A673 (cell line): ENCODE measurements around the gene SMCHD1.

Experiments used
- CTCF ChIP-seq: fragments of 300-800, 200-600 bp; sonication (generic); conservative IDR thresholded peaks from 2 replicates; pipeline ENCODE4 v1.5.1; 2017; ENCODE audit warnings: low read depth, mild to moderate bottlenecking, antibody characterized with exemption, low read length, moderate library complexity, mixed read lengths
- EZH2 ChIP-seq: fragments of 200-600 bp; sonication (generic); IDR thresholded peaks from 2 replicates; pipeline ENCODE4 v1.6.1; 2017; ENCODE audit warnings: borderline replicate concordance, low read depth, mild to moderate bottlenecking, mixed read lengths, antibody characterized with exemption, low read length; ENCODE audit not compliant: poor library complexity, severe bottlenecking

GRCh38 chr18:2654928-2655177 is 673 bp upstream of the SMCHD1 start:
- TF ChIP-seq CTCF (no peak), EZH2 (no peak)
